HG03571 (cell line): ENCODE data around the gene PCDH12.

Source experiments
- ATAC-seq: cut with Tn5 transposase; IDR thresholded peaks from one replicate; pipeline ENCODE4 v1.9.1; 2021; ENCODE audit not compliant: unreplicated experiment

The PCDH12 gene

GRCh38 chr5:141966963-141967333 is 8.9 kb upstream of the PCDH12 start:
- no peak for ATAC-seq

- no peak for ATAC-seq
Measured at GRCh38 chr5:141966275-141966962, 8.4 kb upstream of the PCDH12 start.

DNA sequence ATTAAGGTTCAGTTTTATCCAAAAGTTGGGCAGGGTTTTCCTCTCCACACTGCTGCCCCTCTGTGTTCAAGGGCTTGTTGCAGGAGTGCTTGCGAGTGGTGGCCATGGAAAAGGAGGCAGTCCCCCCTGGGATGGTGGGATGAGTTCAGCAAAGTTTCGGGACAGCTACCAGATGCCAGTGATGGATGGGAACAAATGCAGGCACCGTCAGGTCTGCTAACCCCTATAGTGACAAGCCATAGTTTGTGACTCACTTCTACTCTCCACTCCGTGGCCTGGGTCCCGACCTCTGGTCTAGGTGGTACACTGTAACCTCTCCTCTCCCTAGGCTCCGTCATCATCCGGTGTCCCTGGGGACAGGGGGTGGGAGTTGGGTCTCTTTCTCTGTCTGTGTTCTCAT is 7.1 kb upstream of the PCDH12 start:
- no peak for ATAC-seq

GRCh38 chr5:141963701-141964100 is 5.7 kb upstream of the PCDH12 start:
- no peak for ATAC-seq

- no peak for ATAC-seq
Measured at GRCh38 chr5:141961466-141961865, 3.5 kb upstream of the PCDH12 start.

- peak; percentile 90 for ATAC-seq
Measured at GRCh38 chr5:141960449-141961323, 2.7 kb upstream of the PCDH12 start.

GRCh38 chr5:141960018-141960417 is 2.0 kb upstream of the PCDH12 start:
- no peak for ATAC-seq

- no peak for ATAC-seq
Measured at GRCh38 chr5:141958546-141959172, 657 bp upstream of the PCDH12 start.

GRCh38 chr5:141957367-141957996 is 520 bp downstream of the PCDH12 start:
- ATAC-seq, result no peak

DNA sequence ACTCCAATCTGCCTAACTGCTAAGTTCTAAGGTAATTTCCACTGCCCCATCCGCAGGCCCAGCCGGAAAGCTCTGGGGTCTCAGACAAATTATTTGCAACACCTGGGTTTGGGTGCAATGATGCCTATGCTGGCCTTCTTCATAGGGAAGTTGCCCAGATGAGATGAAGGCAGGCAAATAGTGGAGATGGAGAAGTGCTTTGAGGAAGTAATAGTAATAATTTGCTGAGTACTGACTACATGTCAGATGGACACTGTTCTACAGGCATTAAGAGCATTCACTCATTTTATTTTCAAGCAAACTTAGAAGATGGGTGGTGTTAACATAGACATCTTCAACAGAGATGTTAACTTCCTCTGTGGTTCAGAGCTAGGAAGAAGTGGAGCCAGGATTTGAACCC is 3.8 kb downstream of the PCDH12 start:
- no peak for ATAC-seq

- no peak for ATAC-seq
Measured at GRCh38 chr5:141952020-141952419, 6.0 kb downstream of the PCDH12 start.

DNA sequence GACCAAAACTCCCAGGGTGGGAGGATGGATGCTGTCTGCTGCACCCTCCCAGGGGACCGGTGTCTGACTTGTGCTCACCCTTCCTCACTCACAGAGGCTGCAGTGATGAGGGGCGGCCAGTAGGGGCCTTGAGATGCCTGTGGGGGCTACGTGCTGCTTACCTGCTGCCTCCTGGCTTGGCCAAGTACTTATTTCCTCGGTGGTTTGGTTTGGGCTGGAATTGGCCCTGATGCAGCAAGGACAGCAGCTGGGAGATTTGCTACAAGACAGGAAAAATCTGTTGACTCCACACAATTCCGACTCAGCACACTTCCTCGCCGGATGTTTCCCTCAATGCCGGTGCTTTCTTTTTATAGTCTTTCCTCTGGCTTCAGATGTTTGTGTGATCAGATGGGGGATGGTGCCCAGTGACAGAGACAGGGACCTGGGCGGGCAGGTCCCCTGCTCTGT is 6.6 kb downstream of the PCDH12 start:
- ATAC-seq, result no peak

- ATAC-seq, result no peak
Measured at GRCh38 chr5:141950207-141951005, 7.6 kb downstream of the PCDH12 start.

DNA sequence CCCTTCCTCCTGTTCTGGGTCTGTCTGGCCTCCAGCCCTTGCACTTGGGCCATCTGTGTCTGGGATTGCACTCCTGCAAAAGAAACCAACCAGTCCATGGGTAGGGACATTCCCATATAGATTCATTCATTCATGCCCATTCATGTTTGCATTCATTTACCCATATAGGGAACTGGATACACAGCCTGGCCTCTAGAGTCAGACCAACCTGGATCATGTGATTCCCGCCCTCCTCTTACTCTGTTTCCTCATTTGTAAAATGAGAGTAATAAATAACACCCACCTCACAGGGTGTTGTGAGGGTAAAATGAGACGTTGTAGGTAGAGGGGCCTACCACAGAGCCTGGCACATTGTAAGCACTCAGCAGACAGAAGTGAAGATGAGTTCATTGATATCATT is 8.5 kb downstream of the PCDH12 start:
- ATAC-seq, result no peak

- no peak for ATAC-seq
Measured at GRCh38 chr5:141948812-141949211, 9.2 kb downstream of the PCDH12 start.

- no peak for ATAC-seq
Measured at GRCh38 chr5:141947316-141947715, 10.7 kb downstream of the PCDH12 start.

- no peak for ATAC-seq
Measured at GRCh38 chr5:141945511-141946051, 12.4 kb downstream of the PCDH12 start.

DNA sequence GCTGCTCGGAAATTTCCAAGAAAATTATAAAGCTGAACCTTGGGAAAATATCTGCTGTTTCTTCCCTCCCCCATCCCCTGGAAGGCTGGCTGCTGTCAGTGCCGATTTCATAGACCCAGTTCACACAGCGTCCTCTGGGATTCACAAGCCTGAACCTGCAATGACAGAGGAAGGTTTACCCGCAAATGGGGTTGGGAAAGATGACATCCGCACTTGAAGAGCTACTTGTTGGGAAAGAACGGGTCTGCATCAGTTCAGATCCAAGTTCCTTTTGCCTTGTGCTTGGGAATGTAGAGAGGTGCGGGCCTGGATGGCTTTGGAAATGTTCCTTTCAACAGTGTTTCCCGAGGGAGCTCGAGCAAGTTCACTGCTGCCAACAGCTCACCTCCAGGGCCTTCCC is 13.9 kb downstream of the PCDH12 start:
- ATAC-seq, result no peak

GRCh38 chr5:141942185-141942857 is 15.7 kb downstream of the PCDH12 start:
- no peak for ATAC-seq

GRCh38 chr5:141941779-141942178 is 16.2 kb downstream of the PCDH12 start:
- ATAC-seq, result no peak
